Epithelial cell of esophagus (primary cell): Measurements from ENCODE around the gene CALR.

ENCODE experiments used
- DNase-seq: peaks from one replicate; pipeline ENCODE4 v3.0.0; 2010; ENCODE audit warnings: low read depth
- H3K4me3 ChIP-seq: 2 replicates; pipeline ENCODE4 v1.5.1; 2011; ENCODE audit warnings: mild to moderate bottlenecking, low read length, control low read depth
- TF ChIP-seq, protein P1 (sequence below): IDR thresholded peaks from 2 replicates; pipeline ENCODE4 v1.5.1; 2011; ENCODE audit warnings: low read depth, mild to moderate bottlenecking, low read length, control low read depth, inconsistent platforms; ENCODE audit not compliant: insufficient read depth; ENCODE audit errors: missing control alignments

The CALR gene

GRCh38 chr19:12991296-12991695, 52.9 kb downstream of the CALR start:
- no peak overlapping the region for H3K4me3 ChIP-seq
- TF ChIP-seq, protein P1, sequence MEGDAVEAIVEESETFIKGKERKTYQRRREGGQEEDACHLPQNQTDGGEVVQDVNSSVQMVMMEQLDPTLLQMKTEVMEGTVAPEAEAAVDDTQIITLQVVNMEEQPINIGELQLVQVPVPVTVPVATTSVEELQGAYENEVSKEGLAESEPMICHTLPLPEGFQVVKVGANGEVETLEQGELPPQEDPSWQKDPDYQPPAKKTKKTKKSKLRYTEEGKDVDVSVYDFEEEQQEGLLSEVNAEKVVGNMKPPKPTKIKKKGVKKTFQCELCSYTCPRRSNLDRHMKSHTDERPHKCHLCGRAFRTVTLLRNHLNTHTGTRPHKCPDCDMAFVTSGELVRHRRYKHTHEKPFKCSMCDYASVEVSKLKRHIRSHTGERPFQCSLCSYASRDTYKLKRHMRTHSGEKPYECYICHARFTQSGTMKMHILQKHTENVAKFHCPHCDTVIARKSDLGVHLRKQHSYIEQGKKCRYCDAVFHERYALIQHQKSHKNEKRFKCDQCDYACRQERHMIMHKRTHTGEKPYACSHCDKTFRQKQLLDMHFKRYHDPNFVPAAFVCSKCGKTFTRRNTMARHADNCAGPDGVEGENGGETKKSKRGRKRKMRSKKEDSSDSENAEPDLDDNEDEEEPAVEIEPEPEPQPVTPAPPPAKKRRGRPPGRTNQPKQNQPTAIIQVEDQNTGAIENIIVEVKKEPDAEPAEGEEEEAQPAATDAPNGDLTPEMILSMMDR, result no peak
- DNase-seq, result no peak

DNA sequence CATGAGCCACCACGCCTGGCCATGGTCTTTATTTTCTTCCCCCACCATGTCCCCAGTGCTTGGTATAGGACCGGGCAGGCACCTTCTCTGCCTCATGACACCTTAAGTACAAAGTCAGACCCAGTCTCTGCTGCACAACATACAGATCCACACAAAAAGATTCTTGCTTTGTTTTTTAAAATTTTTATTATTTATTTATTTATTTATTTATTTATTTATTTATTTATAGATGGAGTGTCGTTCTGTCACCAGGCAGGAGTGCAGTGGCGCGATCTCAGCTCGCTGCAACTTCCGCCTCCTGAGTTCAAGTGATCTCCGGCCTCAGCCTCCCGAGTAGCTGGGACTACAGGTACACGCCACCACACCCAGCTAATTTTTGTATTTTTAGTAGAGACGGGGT, 54.3 kb downstream of the CALR start:
- no peak overlapping the region for H3K4me3 ChIP-seq
- TF ChIP-seq, protein P1, result no peak
- DNase-seq, result no peak

GRCh38 chr19:12993562-12993961, 55.2 kb downstream of the CALR start:
- DNase-seq, result no peak
- no peak overlapping the region for H3K4me3 ChIP-seq
- TF ChIP-seq, protein P1, result no peak
